Measurements from ENCODE around the gene CYB5R2. TPM values are rescaled to one million over a fixed set of nuclear protein-coding genes. Genes with fewer than 3 reads are reported as not detected.
"Not testable (repeated sequence)": the region's sequence is repeated elsewhere in the genome, so short reads cannot be mapped to it uniquely, and the experiment has no call there.

Gene CYB5R2
- total RNA-seq, 3 donors from 2014 or later = 9.8 to 32.1 (median 21.6) TPM

DNA sequence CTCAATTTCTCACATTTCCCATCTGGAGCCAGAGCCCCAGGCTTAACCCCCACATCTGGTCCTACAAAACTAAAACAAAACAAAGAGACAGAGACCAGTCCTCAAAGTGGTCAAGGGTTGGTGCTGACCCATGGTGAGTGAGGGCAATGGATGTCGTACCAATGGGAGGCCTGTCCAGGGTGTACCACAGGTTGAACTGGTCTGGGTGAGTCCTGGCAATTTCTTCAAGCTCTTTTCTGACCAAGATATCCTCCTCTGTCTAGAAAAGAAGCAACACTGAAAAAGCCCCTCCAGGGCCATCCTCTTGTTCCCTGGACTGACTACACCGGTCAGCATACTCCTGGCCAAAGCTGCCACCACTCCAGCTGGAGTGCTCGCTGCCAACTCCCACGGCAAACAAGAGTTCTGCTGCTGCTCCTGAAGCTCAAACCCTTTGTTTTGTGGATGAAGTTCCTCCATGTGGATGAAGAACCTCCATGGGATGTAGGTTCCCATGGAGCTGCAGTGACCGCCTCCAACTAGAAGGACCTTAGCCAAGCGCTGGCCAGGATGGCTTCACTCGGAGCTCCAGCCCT, 6.9 kb downstream of the CYB5R2 start:
- intact Hi-C loops (cut with DNase I; ENCODE audit: low total_unique reads) = no loop called here
- no peak overlapping the region for H3K4me3 ChIP-seq

DNA sequence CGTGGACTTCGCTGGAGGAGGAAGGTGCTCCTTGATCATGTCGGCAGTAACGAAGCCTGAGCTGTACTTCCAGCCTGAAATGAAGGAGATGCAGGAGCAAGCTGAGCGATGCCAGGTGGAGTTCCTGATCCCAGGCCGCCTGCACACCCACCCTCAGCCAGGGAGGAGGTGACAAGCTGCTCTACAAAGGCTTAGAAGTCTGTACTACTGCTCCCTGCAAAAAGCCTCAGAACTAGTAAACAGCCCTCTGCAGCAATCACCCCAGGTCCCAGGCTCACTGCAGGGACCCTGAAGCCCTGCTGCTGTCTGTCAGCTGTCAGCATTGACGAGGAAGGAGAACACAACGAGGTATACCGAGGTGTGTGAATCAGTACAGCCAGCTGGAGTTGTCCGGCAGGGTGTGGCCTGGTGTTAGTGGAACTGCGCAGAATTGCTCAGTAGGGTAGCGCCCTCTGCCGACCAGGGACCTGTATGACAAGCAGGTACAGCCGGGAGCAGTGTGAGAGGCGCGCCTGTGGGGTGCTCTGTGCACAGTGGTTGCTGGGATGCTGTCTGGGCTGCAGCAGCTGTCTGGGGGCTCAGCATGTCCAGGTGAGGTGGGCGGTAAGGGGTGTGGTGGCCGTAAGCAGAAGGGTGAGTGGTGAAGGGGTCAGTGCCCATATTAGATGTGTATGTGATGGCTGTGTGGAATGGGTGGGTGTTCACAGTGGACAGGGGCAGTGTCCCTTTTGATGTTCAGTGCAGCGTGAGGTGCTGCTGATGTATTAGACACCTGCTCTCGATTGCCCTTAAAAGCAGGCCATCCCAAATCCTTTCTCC, 7.6 kb downstream of the CYB5R2 start:
- H3K4me1 ChIP-seq = no peaks in the 10 kb centered on the region
- H3K4me3 ChIP-seq = no peak overlapping the region
- peak; percentile 68 to 87 for DNase-seq (ENCODE audit: low spot score in 2 of 2)
- TF ChIP-seq POLR2AphosphoS5 (IDR thresholded peaks at IDR 0.05) (no peak), CTCF (IDR thresholded peaks at IDR 0.05) (peak; percentile 76 to 91 (median 88))
- intact Hi-C loops (cut with DNase I; ENCODE audit: low total_unique reads) = loop anchor here (2.0 kb wide), 1 partner anchor 71 kb away; no protein-coding TSS in a partner anchor
- H3K27ac ChIP-seq = no peak overlapping the region
- H3K36me3 ChIP-seq = no peaks in the 10 kb centered on the region
- no peaks in the 10 kb centered on the region for H3K9me3 ChIP-seq
- H3K27me3 ChIP-seq = no peaks in the 10 kb centered on the region

More for the DNA sequence above, 6.9 kb downstream of the CYB5R2 start:
- H3K27ac ChIP-seq = no peak overlapping the region
- no peak for TF ChIP-seq POLR2AphosphoS5 (IDR thresholded peaks at IDR 0.05)
- TF ChIP-seq CTCF (IDR thresholded peaks at IDR 0.05) = no peak
- no peak for TF ChIP-seq POLR2A (IDR thresholded peaks at IDR 0.05)
- DNase-seq (ENCODE audit: low spot score in 2 of 2) = no peak
- no peaks in the 10 kb centered on the region for H3K9me3 ChIP-seq
- no peaks in the 10 kb centered on the region for H3K36me3 ChIP-seq
- H3K27me3 ChIP-seq = no peaks in the 10 kb centered on the region
- H3K4me1 ChIP-seq = no peaks in the 10 kb centered on the region

GRCh38 chr11:7664867-7665266, 8.4 kb downstream of the CYB5R2 start:
- no peak for TF ChIP-seq CTCF (IDR thresholded peaks at IDR 0.05)
- Histone ChIP-seq H3K27ac (no peak overlapping the region), H3K36me3 (no peaks in the 10 kb centered on the region), H3K4me3 (no peak overlapping the region), H3K27me3 (no peaks in the 10 kb centered on the region), H3K4me1 (no peaks in the 10 kb centered on the region), H3K9me3 (no peaks in the 10 kb centered on the region)
- intact Hi-C loops (cut with DNase I; ENCODE audit: low total_unique reads) = loop anchor here (2.0 kb wide), 1 partner anchor 70 kb away; no protein-coding TSS in a partner anchor
- DNase-seq (ENCODE audit: low spot score in 2 of 2) = no peak

DNA sequence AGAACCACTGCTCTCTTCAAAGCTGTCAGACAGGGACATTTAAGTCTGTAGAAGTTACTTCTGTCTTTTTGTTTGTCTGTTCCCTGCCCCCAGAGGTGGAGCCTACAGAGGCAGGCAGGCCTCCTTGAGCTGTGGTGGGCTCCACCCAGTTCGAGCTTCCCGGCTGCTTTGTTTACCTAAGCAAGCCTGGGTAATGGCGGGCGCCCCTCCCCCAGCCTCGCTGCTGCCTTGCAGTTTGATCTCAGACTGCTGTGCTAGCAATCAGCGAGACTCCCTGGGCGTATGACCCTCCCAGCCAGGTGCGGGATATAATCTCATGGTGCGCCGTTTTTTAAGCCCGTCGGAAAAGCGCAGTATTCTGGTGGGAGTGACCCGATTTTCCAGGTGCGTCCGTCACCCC, 9.8 kb downstream of the CYB5R2 start:
- H3K27me3 ChIP-seq; H3K9me3 ChIP-seq; H3K4me3 ChIP-seq; intact Hi-C loops (cut with DNase I; ENCODE audit: low total_unique reads); DNase-seq (ENCODE audit: low spot score in 2 of 2); H3K27ac ChIP-seq; H3K36me3 ChIP-seq; H3K4me1 ChIP-seq: not testable (repeated sequence)

DNA sequence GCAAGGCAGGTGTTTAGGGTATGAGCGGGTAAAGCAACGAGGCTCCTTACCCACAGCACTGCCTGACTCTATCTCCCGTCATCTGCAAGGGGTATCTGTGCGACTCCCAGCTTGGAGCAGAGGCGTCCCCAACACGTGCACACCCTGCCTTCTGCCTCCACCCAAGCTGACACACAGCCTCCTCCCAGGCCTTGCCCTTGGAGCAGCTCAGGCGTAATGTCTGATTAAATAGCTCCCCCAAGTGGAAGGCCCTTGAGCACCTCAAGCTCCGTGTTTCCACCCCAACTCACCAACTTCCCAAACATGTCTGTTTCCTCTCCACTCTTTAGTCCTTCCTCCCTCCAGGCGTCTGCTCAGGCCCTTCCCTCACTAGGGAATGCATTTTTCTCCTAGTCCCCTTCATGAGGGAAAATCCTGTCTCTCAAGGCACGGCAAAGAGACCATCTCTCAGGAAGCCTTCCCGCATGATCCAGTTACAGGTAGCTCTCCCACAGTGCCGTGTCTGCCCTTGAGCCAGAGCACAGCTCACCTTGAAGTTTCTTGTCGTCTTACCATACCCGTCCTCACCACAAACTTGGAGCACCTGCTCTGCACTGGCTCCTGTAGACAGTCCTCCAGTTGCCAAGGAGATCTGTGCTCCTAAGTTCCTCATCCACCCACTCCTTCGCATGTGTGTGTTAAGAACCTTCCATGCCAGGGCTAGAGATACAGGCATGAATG, 15.8 kb downstream of the CYB5R2 start:
- Histone ChIP-seq H3K27me3 (no peaks in the 10 kb centered on the region), H3K27ac (no peak overlapping the region), H3K36me3 (no peaks in the 10 kb centered on the region), H3K4me1 (peaks cover 0 to 4% of the 10 kb centered on the region in 2 donors), H3K9me3 (no peaks in the 10 kb centered on the region), H3K4me3 (no peak overlapping the region)
- DNase-seq (ENCODE audit: low spot score in 2 of 2) = peak in 1 of 2 donors; percentile 67
- TF ChIP-seq CTCF (IDR thresholded peaks at IDR 0.05) (peak in 2 of 3 donors; percentile 50 to 59), POLR2A (IDR thresholded peaks at IDR 0.05) (no peak), POLR2AphosphoS5 (IDR thresholded peaks at IDR 0.05) (no peak)
- intact Hi-C loops (cut with DNase I; ENCODE audit: low total_unique reads) = no loop called here

Measured in breast epithelium (tissue), 4 donors.